ENCODE measurements around the gene FCAR. TPM values are rescaled to one million over a fixed set of nuclear protein-coding genes. Genes with fewer than 3 reads are reported as not detected.

The FCAR gene
- total RNA-seq, 1 experiment from 2014 or later = not detected

Other genes starting within 250 kb of the FCAR start
- gene LILRB1, start 243.8 kb upstream of the FCAR start, total RNA-seq (2014; rRNA removed; shearing (Covaris generic)) = not detected in 2 replicates
- gene LILRB4, start 211.2 kb upstream of the FCAR start, total RNA-seq (2014; rRNA removed; shearing (Covaris generic)) = not detected in 2 replicates
- not detected in 2 replicates for gene KIR3DL3, start 149.8 kb upstream of the FCAR start, total RNA-seq (2014; rRNA removed; shearing (Covaris generic))
- gene KIR2DL3, start 135.7 kb upstream of the FCAR start, total RNA-seq (2014; rRNA removed; shearing (Covaris generic)) = not detected in 2 replicates
- not detected in 2 replicates for gene KIR2DL1, start 104.4 kb upstream of the FCAR start, total RNA-seq (2014; rRNA removed; shearing (Covaris generic))
- gene KIR2DL4, start 70.6 kb upstream of the FCAR start, total RNA-seq (2014; rRNA removed; shearing (Covaris generic)) = not detected in 2 replicates
- gene KIR3DL1, start 57.8 kb upstream of the FCAR start, total RNA-seq (2014; rRNA removed; shearing (Covaris generic)) = not detected in 2 replicates
- not detected in 2 replicates for gene KIR2DS4, start 41.6 kb upstream of the FCAR start, total RNA-seq (2014; rRNA removed; shearing (Covaris generic))
- gene KIR3DL2, start 23.8 kb upstream of the FCAR start, total RNA-seq (2014; rRNA removed; shearing (Covaris generic)) = not detected in 2 replicates
- gene NCR1, start 31.9 kb downstream of the FCAR start, total RNA-seq (2014; rRNA removed; shearing (Covaris generic)) = 0.06 TPM in 1 of 2 replicates, not detected in the other
- gene NLRP7, start 73.3 kb downstream of the FCAR start, total RNA-seq (2014; rRNA removed; shearing (Covaris generic)) = not detected in 2 replicates
- 0.56 TPM in 1 of 2 replicates, not detected in the other for gene NLRP2, start 92.1 kb downstream of the FCAR start, total RNA-seq (2014; rRNA removed; shearing (Covaris generic))
- not detected in 2 replicates for gene GP6, start 164.0 kb downstream of the FCAR start, total RNA-seq (2014; rRNA removed; shearing (Covaris generic))
- 18.1 and 43.0 TPM in 2 replicates for gene RDH13, start 188.9 kb downstream of the FCAR start, total RNA-seq (2014; rRNA removed; shearing (Covaris generic))
- 2.2 and 4.3 TPM in 2 replicates for gene EPS8L1, start 201.6 kb downstream of the FCAR start, total RNA-seq (2014; rRNA removed; shearing (Covaris generic))
- 18.0 and 26.4 TPM in 2 replicates for gene PPP1R12C, start 243.4 kb downstream of the FCAR start, total RNA-seq (2014; rRNA removed; shearing (Covaris generic))

Measured in H4 (cell line).